ENCODE data around the gene AKT3. TPM values are rescaled to one million over a fixed set of nuclear protein-coding genes. Genes with fewer than 3 reads are reported as not detected.

AKT3 gene
- total and polyA plus RNA-seq, 2 donors (not counting 1 experiment from before 2014, with no cell fraction given), result 37.8 to 42.0 TPM

GRCh38 chr1:243469497-243469896, 380.5 kb downstream of the AKT3 start:
- DNase-seq (ENCODE audit: low read depth in 2 of 2), result no peak
- H3K4me2 ChIP-seq (ENCODE audit: extremely low read depth, insufficient read depth, low read length), result no peak overlapping the region
- peaks cover 6% of the 10 kb centered on the region for H3K4me1 ChIP-seq (ENCODE audit: control insufficient read depth, extremely low read depth, insufficient read depth, low read length)
- H3K9ac ChIP-seq (ENCODE audit: insufficient read depth, low read length), result no peak overlapping the region
- H4K20me1 ChIP-seq (ENCODE audit: control insufficient read depth, extremely low read depth, insufficient read depth, low read length), result no peaks in the 10 kb centered on the region
- no peak overlapping the region for H3K27ac ChIP-seq (ENCODE audit: insufficient read depth, low read length)
- no peak overlapping the region for H3K4me3 ChIP-seq (replicated peaks in 1 of 4; ENCODE audit: control extremely low read depth in 1 of 4, insufficient read depth in 1 of 4, low read depth in 3 of 4, low read length in 4 of 4)
- H3K79me2 ChIP-seq (ENCODE audit: control insufficient read depth, insufficient read depth, low read length), result no peaks in the 10 kb centered on the region
- no peaks in the 10 kb centered on the region for H3K27me3 ChIP-seq (ENCODE audit: control insufficient read depth, insufficient read depth, low read length)
- no peaks in the 10 kb centered on the region for H3K9me3 ChIP-seq (ENCODE audit: control insufficient read depth, insufficient read depth, low read depth, low read length)
- peaks cover under 1% of the 10 kb centered on the region for H3K36me3 ChIP-seq (ENCODE audit: control insufficient read depth, insufficient read depth, low read length)
- H2AFZ ChIP-seq (ENCODE audit: low read length), result no peak overlapping the region
- TF ChIP-seq EZH2 (IDR thresholded peaks at IDR 0.05; ENCODE audit: low read length, missing control alignments) (no peak), CTCF (conservative IDR thresholded peaks at IDR 0.05 in 1 of 2, IDR thresholded peaks at IDR 0.05 in 1 of 2; ENCODE audit: low read depth in 1 of 2, low read length in 2 of 2) (no peak)

GRCh38 chr1:243465738-243466137, 384.3 kb downstream of the AKT3 start:
- DNase-seq (ENCODE audit: low read depth in 2 of 2), result no peak
- no peak overlapping the region for H3K4me3 ChIP-seq (replicated peaks in 1 of 4; ENCODE audit: control extremely low read depth in 1 of 4, insufficient read depth in 1 of 4, low read depth in 3 of 4, low read length in 4 of 4)
- no peak overlapping the region for H3K9ac ChIP-seq (ENCODE audit: insufficient read depth, low read length)
- no peak overlapping the region for H3K27ac ChIP-seq (ENCODE audit: insufficient read depth, low read length)
- no peaks in the 10 kb centered on the region for H3K4me1 ChIP-seq (ENCODE audit: control insufficient read depth, extremely low read depth, insufficient read depth, low read length)
- H2AFZ ChIP-seq (ENCODE audit: low read length), result no peak overlapping the region
- no peak overlapping the region for H3K4me2 ChIP-seq (ENCODE audit: extremely low read depth, insufficient read depth, low read length)
- H3K27me3 ChIP-seq (ENCODE audit: control insufficient read depth, insufficient read depth, low read length), result no peaks in the 10 kb centered on the region
- H4K20me1 ChIP-seq (ENCODE audit: control insufficient read depth, extremely low read depth, insufficient read depth, low read length), result no peaks in the 10 kb centered on the region
- TF ChIP-seq EZH2 (IDR thresholded peaks at IDR 0.05; ENCODE audit: low read length, missing control alignments) (no peak), CTCF (conservative IDR thresholded peaks at IDR 0.05 in 1 of 2, IDR thresholded peaks at IDR 0.05 in 1 of 2; ENCODE audit: low read depth in 1 of 2, low read length in 2 of 2) (no peak)
- H3K79me2 ChIP-seq (ENCODE audit: control insufficient read depth, insufficient read depth, low read length), result no peaks in the 10 kb centered on the region
- no peaks in the 10 kb centered on the region for H3K9me3 ChIP-seq (ENCODE audit: control insufficient read depth, insufficient read depth, low read depth, low read length)
- no peaks in the 10 kb centered on the region for H3K36me3 ChIP-seq (ENCODE audit: control insufficient read depth, insufficient read depth, low read length)

GRCh38 chr1:243465081-243465480, 385.0 kb downstream of the AKT3 start:
- Histone ChIP-seq H3K36me3 (ENCODE audit: control insufficient read depth, insufficient read depth, low read length) (no peaks in the 10 kb centered on the region), H3K4me2 (ENCODE audit: extremely low read depth, insufficient read depth, low read length) (no peak overlapping the region), H3K9me3 (ENCODE audit: control insufficient read depth, insufficient read depth, low read depth, low read length) (no peaks in the 10 kb centered on the region), H3K27ac (ENCODE audit: insufficient read depth, low read length) (no peak overlapping the region), H2AFZ (ENCODE audit: low read length) (no peak overlapping the region), H3K9ac (ENCODE audit: insufficient read depth, low read length) (no peak overlapping the region), H3K4me3 (replicated peaks in 1 of 4; ENCODE audit: control extremely low read depth in 1 of 4, insufficient read depth in 1 of 4, low read depth in 3 of 4, low read length in 4 of 4) (no peak overlapping the region), H3K79me2 (ENCODE audit: control insufficient read depth, insufficient read depth, low read length) (no peaks in the 10 kb centered on the region), H3K4me1 (ENCODE audit: control insufficient read depth, extremely low read depth, insufficient read depth, low read length) (no peaks in the 10 kb centered on the region), H3K27me3 (ENCODE audit: control insufficient read depth, insufficient read depth, low read length) (no peaks in the 10 kb centered on the region), H4K20me1 (ENCODE audit: control insufficient read depth, extremely low read depth, insufficient read depth, low read length) (no peaks in the 10 kb centered on the region)
- no peak for DNase-seq (ENCODE audit: low read depth in 2 of 2)
- TF ChIP-seq EZH2 (IDR thresholded peaks at IDR 0.05; ENCODE audit: low read length, missing control alignments) (no peak), CTCF (conservative IDR thresholded peaks at IDR 0.05 in 1 of 2, IDR thresholded peaks at IDR 0.05 in 1 of 2; ENCODE audit: low read depth in 1 of 2, low read length in 2 of 2) (no peak)

Measured in fibroblast of lung (primary cell).